HG03280 (cell line): ENCODE data around the gene SLC5A10.
"Not testable (repeated sequence)": the region's sequence is repeated elsewhere in the genome, so short reads cannot be mapped to it uniquely, and the experiment has no call there.

Experiments
- ATAC-seq: cut with Tn5 transposase; IDR thresholded peaks from one replicate; pipeline ENCODE4 v1.9.1; 2021; ENCODE audit warnings: mild to moderate bottlenecking, moderate library complexity; ENCODE audit not compliant: unreplicated experiment

SLC5A10 gene

GRCh38 chr17:18951941-18952842 is at the start of gene SLC5A10:
TSS of gene SLC5A10 (plus strand) at chr17:18952165. CDS start at chr17:18952206, 41 bp downstream.
- ATAC-seq, result no peak

GRCh38 chr17:18904482-18904881 is 47.5 kb upstream of the SLC5A10 start:
- no peak for ATAC-seq

GRCh38 chr17:18905226-18905625 is 46.7 kb upstream of the SLC5A10 start:
- no peak for ATAC-seq

- ATAC-seq, result no peak
Measured at GRCh38 chr17:18910326-18910725, 41.6 kb upstream of the SLC5A10 start.

DNA sequence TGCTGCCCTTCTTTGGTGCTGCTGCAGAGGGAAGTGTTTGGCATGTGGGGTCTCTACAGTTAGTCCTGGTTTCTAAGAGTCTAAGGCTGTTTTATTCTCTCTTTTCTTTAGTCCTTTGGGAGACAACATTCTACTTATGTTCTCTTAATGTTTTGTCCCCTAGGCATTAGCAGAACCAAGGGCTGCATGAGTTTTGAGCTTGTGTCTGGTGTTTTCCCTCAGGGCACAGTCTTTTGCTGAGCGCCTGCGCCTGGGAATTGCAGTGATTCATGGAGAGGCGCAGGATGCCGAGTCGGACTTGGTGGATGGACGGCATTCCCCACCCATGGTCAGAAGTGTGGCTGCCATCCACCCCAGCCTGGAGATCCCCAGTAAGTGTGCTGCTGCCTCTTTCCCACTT is 41.1 kb upstream of the SLC5A10 start:
- no peak for ATAC-seq

- ATAC-seq, result no peak
Measured at GRCh38 chr17:18916816-18917500, 35.0 kb upstream of the SLC5A10 start.

DNA sequence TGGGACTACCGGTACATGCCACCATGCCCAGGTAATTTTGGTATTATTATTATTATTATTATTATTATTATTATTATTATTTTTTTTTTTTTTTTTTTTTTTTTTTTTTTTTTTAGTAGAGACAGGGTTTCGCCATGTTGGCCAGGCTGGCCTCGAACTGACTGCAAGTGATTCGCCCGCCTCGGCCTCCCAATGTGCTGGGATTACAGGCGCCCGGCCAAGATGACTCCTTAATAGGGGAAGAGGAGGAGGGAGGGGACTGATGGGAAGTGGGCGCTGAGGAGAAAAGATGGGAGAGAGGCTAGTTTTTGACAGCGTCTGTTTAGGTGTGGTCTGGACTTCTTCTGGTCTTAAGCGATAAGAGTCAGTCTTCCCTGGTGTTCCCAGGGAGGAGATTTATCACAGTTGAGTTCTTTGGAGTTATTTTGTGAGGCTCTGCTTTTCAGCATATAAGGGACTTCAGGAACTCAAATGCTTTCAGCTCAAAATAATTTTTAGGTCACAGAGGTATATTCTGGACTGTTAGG is 34.4 kb upstream of the SLC5A10 start:
- ATAC-seq, result no peak

GRCh38 chr17:18919963-18920362 is 32.0 kb upstream of the SLC5A10 start:
- ATAC-seq, result no peak

DNA sequence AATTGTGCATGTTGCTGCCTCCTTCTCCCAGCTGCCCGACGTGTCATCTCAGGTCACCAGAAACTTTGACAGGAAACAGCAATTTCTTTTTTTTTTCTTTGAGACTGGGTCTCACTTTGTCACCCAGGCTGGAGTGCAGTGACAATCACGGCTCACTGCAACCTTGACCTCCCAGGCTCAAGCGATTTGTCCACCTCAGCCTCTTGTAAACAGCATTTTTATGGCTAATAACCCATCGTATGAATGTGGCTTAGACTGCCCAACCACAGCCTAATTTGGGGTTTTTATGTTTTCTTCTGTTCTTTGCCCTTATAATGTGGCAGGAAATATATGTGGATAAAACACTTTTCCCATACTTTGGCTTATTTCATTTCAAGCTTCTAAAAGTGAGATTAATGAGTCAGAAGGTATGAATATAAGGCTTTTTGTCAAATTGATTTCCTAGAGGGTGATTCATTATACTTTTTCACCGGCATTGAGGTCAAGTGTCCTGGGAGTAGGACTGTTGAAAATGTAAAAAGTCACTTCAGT is 31.0 kb upstream of the SLC5A10 start:
- ATAC-seq, result no peak

GRCh38 chr17:18921485-18921884 is 30.5 kb upstream of the SLC5A10 start:
- ATAC-seq, result no peak

DNA sequence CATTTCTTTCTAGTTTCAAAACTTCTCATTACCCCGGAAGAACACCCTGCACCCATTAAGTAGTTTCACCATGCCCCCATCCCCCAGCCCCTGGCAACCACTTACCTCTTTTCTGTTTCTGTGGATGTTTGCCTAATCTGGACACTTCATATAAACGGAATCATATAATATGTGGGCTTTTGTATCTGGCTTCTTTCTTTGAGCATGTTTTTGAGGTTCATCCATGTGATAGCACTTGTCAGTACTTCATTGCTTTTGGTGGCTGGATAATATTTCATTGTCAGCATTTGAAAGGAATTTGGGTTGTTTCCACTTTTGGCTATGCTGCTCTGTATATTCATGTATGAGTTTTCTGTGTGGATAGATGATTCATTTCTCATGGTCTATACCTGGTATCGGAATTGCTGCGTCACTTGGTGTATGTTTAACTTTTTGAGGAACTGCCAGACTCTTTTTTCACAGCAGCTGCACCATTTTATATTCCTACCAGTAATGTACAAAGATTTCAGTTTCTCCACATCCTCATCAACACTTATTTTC is 30.0 kb upstream of the SLC5A10 start:
- ATAC-seq, result peak; percentile 60

DNA sequence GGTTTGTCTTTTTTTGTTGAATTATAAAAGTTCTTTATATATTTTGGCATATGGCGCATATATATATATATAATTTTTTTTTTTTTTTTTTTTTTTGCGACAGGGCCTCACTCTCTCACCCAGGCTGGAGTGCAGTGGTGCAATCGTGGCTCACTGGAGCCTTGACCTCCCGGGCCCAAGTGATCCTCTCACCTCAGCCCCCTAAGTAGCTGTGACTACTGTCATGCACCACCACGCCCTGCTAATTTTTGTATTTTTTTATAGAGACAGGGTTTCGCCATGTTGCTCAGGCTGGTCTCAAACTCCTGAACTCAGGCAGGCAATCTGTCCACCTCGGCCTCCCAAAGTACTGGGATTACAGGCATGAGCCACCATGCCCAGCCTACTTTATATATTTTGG is 29.4 kb upstream of the SLC5A10 start:
- ATAC-seq, result not testable (repeated sequence)

DNA sequence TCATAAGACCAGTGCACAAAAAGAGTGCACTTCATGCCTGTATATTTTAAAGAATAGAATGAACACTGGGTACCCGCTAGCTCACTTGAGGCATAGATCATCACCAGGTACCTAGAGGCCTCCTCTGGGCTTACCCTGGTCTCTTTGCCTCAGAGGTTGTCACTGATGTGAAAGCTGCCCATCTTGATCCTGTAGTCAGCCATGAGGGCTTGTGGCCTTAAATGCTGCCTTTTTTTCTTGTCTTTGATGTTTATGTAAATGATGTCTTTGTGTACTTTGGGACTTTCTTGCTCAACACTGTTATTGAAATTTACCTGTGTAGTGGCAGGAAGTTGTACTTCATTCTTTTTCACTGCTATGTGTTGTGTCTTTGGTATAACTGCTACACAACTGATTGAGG is 26.8 kb upstream of the SLC5A10 start:
- no peak for ATAC-seq

DNA sequence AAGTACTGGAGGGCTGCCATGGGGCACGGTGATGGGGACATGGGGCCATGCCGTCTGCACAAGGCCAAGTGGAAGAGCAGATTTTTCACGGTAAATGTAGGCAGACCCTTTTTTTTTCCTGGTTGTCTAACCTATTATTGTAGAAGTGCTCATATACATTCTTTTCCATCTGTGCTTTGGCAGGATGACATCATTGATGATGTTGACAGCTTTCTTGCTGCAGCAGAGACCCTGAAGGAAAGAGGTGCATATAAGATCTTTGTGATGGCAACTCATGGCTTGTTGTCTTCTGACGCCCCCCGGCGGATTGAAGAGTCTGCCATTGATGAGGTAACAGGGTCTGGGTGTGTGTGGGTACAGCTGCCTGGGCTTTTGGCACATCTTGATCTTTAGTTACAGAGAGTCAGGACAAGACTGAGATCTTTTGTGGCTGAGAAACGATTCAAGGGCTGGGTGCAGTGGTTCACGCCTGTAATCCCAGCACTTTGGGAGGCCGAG is 23.3 kb upstream of the SLC5A10 start:
- no peak for ATAC-seq

DNA sequence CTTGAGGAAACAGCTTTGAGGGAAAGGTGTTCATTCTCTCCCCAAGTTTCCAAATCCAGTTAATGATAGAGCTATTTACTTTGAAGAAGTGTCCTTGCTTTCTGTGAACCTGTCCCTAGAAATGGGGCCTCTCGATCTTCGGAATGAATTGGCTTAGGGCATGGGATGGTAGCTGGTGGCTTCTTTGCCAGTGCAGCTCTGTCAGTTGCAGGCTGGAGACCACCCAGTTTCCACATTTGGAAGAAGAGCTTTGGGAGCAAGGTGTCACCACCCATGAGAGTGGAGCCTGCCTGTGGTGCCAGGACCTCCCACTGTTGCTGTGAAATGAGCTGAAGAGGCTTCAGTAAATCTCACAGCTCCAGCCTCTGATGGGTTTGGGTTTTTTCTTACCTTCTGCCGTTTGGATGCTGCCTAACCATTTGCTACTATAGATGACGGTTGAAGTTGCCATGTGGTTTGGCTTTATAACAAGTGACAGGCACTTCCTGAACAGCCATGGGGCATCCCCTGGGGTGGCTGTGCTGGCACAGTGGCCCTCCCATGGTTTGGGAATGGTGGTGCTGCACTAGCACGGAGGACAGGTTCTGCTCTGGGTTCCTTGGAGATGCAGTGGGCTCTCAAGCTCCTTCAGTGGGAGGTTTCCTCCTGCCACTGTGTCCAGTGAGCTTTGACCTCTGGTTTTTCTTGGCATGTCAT is 19.5 kb upstream of the SLC5A10 start:
- ATAC-seq, result no peak

GRCh38 chr17:18933102-18934058 is 18.6 kb upstream of the SLC5A10 start:
- ATAC-seq, result no peak

DNA sequence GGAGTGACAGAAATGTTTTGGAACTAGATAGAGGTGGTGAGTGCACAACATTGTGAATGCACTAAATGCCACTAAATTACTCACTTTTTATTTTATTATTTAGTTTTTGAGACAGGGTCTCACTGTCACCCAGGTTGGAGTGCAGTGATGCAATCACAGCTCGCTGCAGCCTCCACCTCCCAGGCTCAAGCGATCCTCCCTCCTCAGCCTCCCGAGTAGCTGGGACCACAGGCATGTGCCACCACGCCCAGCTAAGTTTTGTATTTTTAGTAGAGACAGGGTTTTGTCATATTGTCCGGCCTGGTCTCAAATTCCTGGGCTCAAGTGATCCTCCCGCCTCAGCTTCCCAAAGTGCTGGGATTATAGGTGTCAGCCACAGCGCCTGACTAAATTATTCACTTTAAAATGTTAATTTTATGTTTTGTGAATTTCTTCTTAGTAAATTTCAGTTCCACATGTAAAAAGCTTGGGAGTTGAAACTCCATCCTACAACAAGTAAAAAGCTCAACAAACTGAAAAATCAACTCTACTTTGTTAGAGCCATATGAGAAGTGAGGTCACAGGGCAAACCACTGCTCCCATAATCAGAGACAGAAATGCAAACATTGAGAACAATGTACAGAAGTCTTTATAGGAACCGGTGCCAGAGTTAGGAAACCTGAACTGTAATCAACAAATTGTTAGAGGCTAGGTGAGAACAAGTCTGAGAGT is 13.8 kb upstream of the SLC5A10 start:
- ATAC-seq, result no peak

DNA sequence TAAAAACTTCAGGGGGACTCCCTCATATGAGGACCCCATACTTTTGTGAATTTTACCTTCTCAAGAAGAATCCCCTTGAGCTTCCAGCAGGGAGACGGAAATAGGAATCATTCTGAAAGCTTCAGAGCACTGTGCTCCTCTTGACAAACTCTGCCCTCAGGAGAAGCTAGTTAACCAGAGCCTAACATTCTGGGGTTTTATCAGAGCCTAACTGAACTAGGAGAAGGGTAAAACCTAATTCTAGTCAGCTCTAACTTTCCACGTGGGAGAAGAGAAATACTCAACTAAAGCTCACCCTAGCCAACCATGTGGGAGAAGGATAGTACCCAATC is 13.3 kb upstream of the SLC5A10 start:
- ATAC-seq, result no peak

DNA sequence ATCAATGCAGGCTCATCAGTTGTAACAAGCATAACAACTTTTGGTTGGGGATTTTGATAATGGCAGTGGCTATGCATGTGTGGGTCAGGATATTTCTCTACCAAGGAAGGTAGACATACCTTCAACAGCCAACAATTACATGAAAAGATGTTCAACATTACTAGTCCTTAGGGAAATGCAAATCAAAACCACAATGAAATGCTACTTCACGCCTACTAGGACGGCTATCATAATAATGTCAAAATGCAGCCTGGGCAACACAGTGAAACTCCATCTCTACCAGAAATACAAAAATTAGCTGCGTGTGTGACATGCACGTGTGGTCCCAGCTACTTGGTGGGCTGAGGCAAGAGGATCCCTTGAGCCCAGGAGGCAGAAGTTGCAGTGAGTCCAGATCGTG is 7.3 kb upstream of the SLC5A10 start:
- no peak for ATAC-seq
